ENCODE measurements around the gene PER2. TPM values are rescaled to one million over a fixed set of nuclear protein-coding genes. Genes with fewer than 3 reads are reported as not detected.
A peak's percentile ranks its signal among the peaks of the same experiment; 100 is the strongest.
"Not testable (repeated sequence)": the region's sequence is repeated elsewhere in the genome, so short reads cannot be mapped to it uniquely, and the experiment has no call there.

Gene PER2
- total RNA-seq, 4 donors from 2014 or later: 15.9 to 82.3 (median 18.1) TPM

DNA sequence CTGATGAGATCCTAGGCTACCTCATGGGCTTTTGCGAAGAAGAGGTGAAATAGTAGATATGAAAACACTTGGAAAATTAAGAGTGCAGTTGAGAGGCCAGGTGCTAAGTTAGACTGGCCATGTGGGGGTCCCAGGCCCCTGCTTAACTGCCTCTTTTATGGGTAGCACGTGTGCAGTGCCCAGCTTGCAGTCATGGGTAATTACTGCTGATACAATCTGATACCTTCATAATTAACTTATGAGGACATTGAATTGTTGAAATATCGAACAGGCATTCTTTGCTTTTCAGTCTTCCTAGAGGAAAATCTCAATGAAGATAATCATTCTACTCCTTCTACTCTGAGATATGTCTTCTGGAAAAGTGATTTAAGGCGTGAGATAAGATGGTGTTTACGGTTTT, 43.5 kb upstream of the PER2 start:
- DNase-seq (ENCODE audit: low spot score in 2 of 2): no peak
- TF ChIP-seq POLR2A (IDR thresholded peaks at IDR 0.05): no peak
- TF ChIP-seq, protein P1, sequence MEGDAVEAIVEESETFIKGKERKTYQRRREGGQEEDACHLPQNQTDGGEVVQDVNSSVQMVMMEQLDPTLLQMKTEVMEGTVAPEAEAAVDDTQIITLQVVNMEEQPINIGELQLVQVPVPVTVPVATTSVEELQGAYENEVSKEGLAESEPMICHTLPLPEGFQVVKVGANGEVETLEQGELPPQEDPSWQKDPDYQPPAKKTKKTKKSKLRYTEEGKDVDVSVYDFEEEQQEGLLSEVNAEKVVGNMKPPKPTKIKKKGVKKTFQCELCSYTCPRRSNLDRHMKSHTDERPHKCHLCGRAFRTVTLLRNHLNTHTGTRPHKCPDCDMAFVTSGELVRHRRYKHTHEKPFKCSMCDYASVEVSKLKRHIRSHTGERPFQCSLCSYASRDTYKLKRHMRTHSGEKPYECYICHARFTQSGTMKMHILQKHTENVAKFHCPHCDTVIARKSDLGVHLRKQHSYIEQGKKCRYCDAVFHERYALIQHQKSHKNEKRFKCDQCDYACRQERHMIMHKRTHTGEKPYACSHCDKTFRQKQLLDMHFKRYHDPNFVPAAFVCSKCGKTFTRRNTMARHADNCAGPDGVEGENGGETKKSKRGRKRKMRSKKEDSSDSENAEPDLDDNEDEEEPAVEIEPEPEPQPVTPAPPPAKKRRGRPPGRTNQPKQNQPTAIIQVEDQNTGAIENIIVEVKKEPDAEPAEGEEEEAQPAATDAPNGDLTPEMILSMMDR (IDR thresholded peaks at IDR 0.05): no peak
- 87 to 94% methylated on average over 5 of the region's 5 CpGs for WGBS, 2 donors
- intact Hi-C loops (cut with DNase I; ENCODE audit: low total_unique reads): no loop called here
- H3K4me3 ChIP-seq (ENCODE audit: low read depth, poor library complexity, severe bottlenecking): no peak overlapping the region

DNA sequence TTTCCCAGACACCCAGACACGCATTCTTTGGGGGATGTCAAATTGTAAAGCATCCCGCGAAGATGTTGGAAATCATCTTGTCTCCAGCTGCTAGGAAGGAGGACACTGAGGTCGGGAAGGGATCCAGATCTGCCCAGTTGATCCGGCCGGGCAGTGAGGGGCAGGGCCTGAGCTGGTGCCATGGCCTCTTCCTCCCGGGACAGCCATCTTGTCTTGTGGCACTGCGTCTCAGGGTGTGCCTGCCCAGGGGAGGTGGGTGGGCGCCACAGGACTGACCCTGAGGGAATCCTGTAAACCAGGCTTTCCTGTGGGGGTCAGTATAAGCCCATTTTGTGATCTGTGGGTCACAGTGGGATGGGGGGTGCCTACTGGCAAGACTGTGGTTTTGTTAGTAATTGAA, 42.0 kb upstream of the PER2 start:
- DNase-seq (ENCODE audit: low spot score in 2 of 2): peak in 1 of 2 donors; percentile 75
- intact Hi-C loops (cut with DNase I; ENCODE audit: low total_unique reads): no loop called here
- no peak for TF ChIP-seq POLR2A (IDR thresholded peaks at IDR 0.05)
- TF ChIP-seq, protein P1 (IDR thresholded peaks at IDR 0.05): no peak
- 90 to 92% methylated on average over 9 of the region's 9 CpGs for WGBS, 2 donors
- H3K4me3 ChIP-seq (ENCODE audit: low read depth, poor library complexity, severe bottlenecking): no peak overlapping the region

DNA sequence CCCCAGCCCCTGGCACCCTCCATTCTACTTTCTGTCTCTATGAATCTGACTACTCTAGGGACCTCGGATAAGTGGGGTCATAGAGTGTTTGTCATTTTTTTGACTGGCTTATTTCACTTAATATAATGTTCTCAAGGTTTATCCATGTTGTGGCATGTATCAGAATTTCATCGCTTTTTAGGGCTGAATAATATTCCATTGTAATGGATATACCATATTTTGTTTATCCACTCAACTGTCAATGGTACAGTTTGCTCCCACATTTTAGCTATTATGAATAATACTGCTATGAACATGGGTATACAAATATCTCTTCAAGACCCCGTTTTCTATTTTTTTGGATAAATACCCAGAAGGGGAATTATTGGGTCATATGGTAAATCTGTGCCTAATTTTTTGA, 39.3 kb upstream of the PER2 start:
- WGBS, 2 donors: 99% methylated on average over 3 of the region's 3 CpGs

DNA sequence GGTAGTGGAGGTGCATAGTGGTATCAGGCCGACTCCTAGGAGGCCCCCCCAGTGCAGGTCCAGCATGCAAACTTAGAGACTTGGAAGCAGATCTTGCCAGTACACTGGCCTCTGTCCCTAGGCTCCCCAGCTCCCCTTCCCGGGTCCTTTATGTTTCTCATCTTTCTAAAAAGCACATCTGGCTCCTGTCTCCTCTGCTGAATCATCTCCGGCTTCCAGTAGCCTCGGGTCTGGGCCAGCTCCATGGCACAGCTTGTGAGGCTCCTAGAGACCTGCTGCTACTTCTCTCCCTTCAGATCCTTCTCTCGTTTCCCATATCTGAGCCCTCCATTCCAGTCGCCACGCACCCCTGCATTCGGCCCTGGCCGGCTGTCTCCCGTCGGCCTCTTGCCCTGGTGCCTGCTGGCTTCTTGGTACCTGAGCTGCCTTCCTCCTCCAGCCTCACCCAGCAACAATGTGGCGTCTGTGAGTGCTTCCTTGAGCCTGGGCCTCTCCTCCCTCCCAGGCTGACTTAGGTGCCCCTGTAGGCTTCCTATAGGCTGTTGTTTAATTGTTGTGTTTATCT, 38.5 kb upstream of the PER2 start:
- no peak for TF ChIP-seq POLR2A (IDR thresholded peaks at IDR 0.05)
- TF ChIP-seq, protein P1 (IDR thresholded peaks at IDR 0.05): no peak
- intact Hi-C loops (cut with DNase I; ENCODE audit: low total_unique reads): no loop called here
- DNase-seq (ENCODE audit: low spot score in 2 of 2): peak in 1 of 2 donors; percentile 81
- H3K4me3 ChIP-seq (ENCODE audit: low read depth, poor library complexity, severe bottlenecking): no peak overlapping the region
- 88 to 90% methylated on average over 12 of the region's 12 CpGs for WGBS, 2 donors

More for the DNA sequence above, 39.3 kb upstream of the PER2 start:
- no peak for DNase-seq (ENCODE audit: low spot score in 2 of 2)
- intact Hi-C loops (cut with DNase I; ENCODE audit: low total_unique reads): loop anchor here (1.0 kb wide), 1 partner anchor 76 kb away; no protein-coding TSS in a partner anchor
- TF ChIP-seq, protein P1 (IDR thresholded peaks at IDR 0.05): no peak
- no peak for TF ChIP-seq POLR2A (IDR thresholded peaks at IDR 0.05)
- no peak overlapping the region for H3K4me3 ChIP-seq (ENCODE audit: low read depth, poor library complexity, severe bottlenecking)

DNA sequence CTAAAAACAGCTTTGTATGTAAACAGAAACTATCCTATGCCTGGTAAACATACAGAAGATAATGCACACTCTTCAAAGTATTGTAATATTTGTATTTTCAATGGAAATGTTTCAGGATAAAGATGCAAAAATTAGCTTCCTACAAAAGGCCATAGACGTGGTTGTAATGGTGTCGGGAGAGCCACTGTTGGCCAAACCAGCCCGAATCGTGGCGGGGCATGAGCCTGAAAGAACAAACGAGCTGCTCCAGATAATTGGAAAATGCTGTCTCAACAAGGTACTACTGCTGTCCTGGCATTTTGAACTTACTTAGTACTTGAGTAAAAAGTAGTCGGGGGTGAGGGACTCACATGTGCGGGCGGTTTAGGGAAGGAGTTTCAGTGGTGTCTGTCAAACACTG, 37.3 kb upstream of the PER2 start:
- TF ChIP-seq, protein P1 (IDR thresholded peaks at IDR 0.05): no peak
- no peak for TF ChIP-seq POLR2A (IDR thresholded peaks at IDR 0.05)
- peak in 1 of 2 donors; percentile 34 for DNase-seq (ENCODE audit: low spot score in 2 of 2)
- intact Hi-C loops (cut with DNase I; ENCODE audit: low total_unique reads): no loop called here
- WGBS, 2 donors: 79 to 85% methylated on average over 9 of the region's 9 CpGs
- no peak overlapping the region for H3K4me3 ChIP-seq (ENCODE audit: low read depth, poor library complexity, severe bottlenecking)

DNA sequence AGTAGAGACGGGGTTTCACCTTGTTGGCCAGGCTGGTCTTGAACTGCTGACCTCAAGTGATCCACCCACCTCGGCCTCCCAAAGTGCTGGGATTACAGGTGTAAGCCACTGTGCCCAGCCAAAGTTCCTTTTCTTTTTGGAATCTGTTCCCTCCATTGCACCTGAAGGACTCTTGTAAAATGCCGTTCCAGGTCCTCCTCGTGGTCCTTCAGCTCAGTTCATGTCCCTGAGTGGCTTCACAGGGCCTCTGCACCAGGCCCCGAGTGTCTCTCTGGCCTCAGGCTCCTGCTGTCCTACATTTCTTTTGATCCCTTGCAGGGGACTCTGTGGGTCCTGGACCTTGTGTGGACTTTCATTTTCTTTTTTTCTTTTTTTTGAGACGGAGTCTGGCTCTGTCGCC, 35.8 kb upstream of the PER2 start:
- peak in 1 of 2 donors; percentile 59 for DNase-seq (ENCODE audit: low spot score in 2 of 2)
- H3K4me3 ChIP-seq (ENCODE audit: low read depth, poor library complexity, severe bottlenecking); intact Hi-C loops (cut with DNase I; ENCODE audit: low total_unique reads): not testable (repeated sequence)
- WGBS, 2 donors: 97% methylated on average over 7 of the region's 7 CpGs
